SK-N-SH (cell line): ENCODE data around the gene NTSR2. TPM values are rescaled to one million over a fixed set of nuclear protein-coding genes. Genes with fewer than 3 reads are reported as not detected.

Source experiments
- CTCF ChIA-PET: fragments of 300-600, 350-600 bp; formaldehyde crosslinking; extraction: SDS; loops from one replicate; lab custom pipeline; 2021; lab: Yijun Ruan, JAX
- POLR2A ChIA-PET: fragments of 350-600 bp; sonication (Branson Sonifier 250); formaldehyde crosslinking; extraction: SDS; loops from one replicate; lab custom pipeline; 2020; ENCODE audit warnings: antibody characterized with exemption, inconsistent platforms; lab: Yijun Ruan, JAX
- DNase-seq: peaks from one replicate; pipeline ENCODE4 v3.0.0; 2012
- H2AFZ ChIP-seq: fragments of 200-600 bp; sonication (generic); 2 replicates; pipeline ENCODE4 v1.8.1; 2016; ENCODE audit warnings: antibody characterized with exemption, mild to moderate bottlenecking, low read depth
- H3F3A ChIP-seq: fragments of 200-600 bp; sonication (generic); replicated peaks from 2 replicates; pipeline ENCODE3; 2016; ENCODE audit warnings: antibody characterized with exemption, mild to moderate bottlenecking; ENCODE audit not compliant: insufficient read depth
- H3K27ac ChIP-seq, 2 experiments: fragments of 200-500 bp in 1 of 2; fragments of 200-600 bp in 1 of 2; sonication (Bioruptor generic) in 1 of 2; sonication (generic), shearing (Covaris generic) in 1 of 2; 2 replicates each; pipeline versions ENCODE4 v1.5.1 to v1.6.1; 2014 to 2016; ENCODE audit warnings: low read depth in 2 of 2, inconsistent platforms in 1 of 2, low read length in 1 of 2, mild to moderate bottlenecking in 1 of 2, mixed read lengths in 1 of 2
- H3K27me3 ChIP-seq: fragments of 200-600 bp; sonication (generic), shearing (Covaris generic); 2 replicates; pipeline ENCODE4 v1.6.1; 2016; ENCODE audit warnings: mixed run types; ENCODE audit not compliant: insufficient read depth
- H3K36me3 ChIP-seq, 2 experiments: fragments of 200-500 bp in 1 of 2; fragments of 200-600 bp in 1 of 2; sonication (Bioruptor generic) in 1 of 2; sonication (generic) in 1 of 2; replicated peaks in 1 of 2; 2 replicates each; pipeline versions ENCODE3 to v1.5.1; 2014 to 2016; ENCODE audit warnings: low read length in 1 of 2, mild to moderate bottlenecking in 1 of 2; ENCODE audit not compliant: insufficient read depth in 2 of 2, control insufficient read depth in 1 of 2
- H3K4me1 ChIP-seq, 2 experiments: fragments of 200-500 bp in 1 of 2; fragments of 200-600 bp in 1 of 2; sonication (Bioruptor generic) in 1 of 2; sonication (generic), shearing (Covaris generic) in 1 of 2; 2 replicates each; pipeline versions ENCODE4 v1.5.1 to v1.6.1; 2014 to 2016; ENCODE audit warnings: low read depth in 1 of 2, low read length in 1 of 2, mixed run types in 1 of 2; ENCODE audit not compliant: insufficient read depth in 2 of 2, control insufficient read depth in 1 of 2
- H3K4me2 ChIP-seq: fragments of 200-600 bp; sonication (generic), shearing (Covaris generic); 2 replicates; pipeline ENCODE4 v1.6.1; 2017; ENCODE audit warnings: mixed run types
- H3K4me3 ChIP-seq, 2 experiments: fragments of 200-500 bp in 1 of 2; fragments of 200-600 bp in 1 of 2; sonication (Bioruptor generic) in 1 of 2; sonication (generic), shearing (Covaris generic) in 1 of 2; 2 replicates each; pipeline versions ENCODE4 v1.5.1 to v1.8.1; 2014 to 2016; ENCODE audit warnings: low read depth in 2 of 2, inconsistent platforms in 1 of 2, low read length in 1 of 2, mild to moderate bottlenecking in 1 of 2, mixed read lengths in 1 of 2, moderate library complexity in 1 of 2
- H3K79me2 ChIP-seq: fragments of 200-600 bp; sonication (generic); 2 replicates; pipeline ENCODE4 v1.8.1; 2017; ENCODE audit warnings: mild to moderate bottlenecking; ENCODE audit not compliant: insufficient read depth
- H3K9ac ChIP-seq: fragments of 200-600 bp; sonication (generic); 2 replicates; pipeline ENCODE4 v1.6.1; 2017; ENCODE audit warnings: mixed run types
- H3K9me2 ChIP-seq: fragments of 200-600 bp; sonication (generic); 2 replicates; pipeline ENCODE4 v1.6.1; 2017; ENCODE audit warnings: mixed run types
- H3K9me3 ChIP-seq: fragments of 200-600 bp; sonication (generic); 2 replicates; pipeline ENCODE4 v1.6.1; 2017; ENCODE audit warnings: mixed run types, mild to moderate bottlenecking, moderate library complexity
- H4K20me1 ChIP-seq: fragments of 200-600 bp; sonication (generic); 2 replicates; pipeline ENCODE4 v1.6.1; 2017; ENCODE audit warnings: mild to moderate bottlenecking, mixed run types; ENCODE audit not compliant: insufficient read depth
- CHD2 ChIP-seq: fragments of 150-350 bp; IDR thresholded peaks from 2 replicates; pipeline ENCODE4 v1.6.1; 2018; ENCODE audit warnings: low read length; ENCODE audit not compliant: partially characterized antibody
- CTCF ChIP-seq: fragments of 200-600 bp; sonication (generic); IDR thresholded peaks from 2 replicates; pipeline ENCODE4 v1.6.1; 2017; ENCODE audit warnings: antibody characterized with exemption, mild to moderate bottlenecking, moderate library complexity
- ELF1 ChIP-seq: IDR thresholded peaks from 2 replicates; pipeline ENCODE4 v1.4.0; 2012
- EP300 ChIP-seq, 2 experiments: IDR thresholded peaks; 2 replicates each; pipeline versions ENCODE4 v1.4.0 to v1.6.1; 2012; ENCODE audit warnings: borderline replicate concordance in 1 of 2, low read depth in 1 of 2, low read length in 1 of 2
- EZH2phosphoT487 ChIP-seq: fragments of 200-600 bp; sonication (generic); IDR thresholded peaks from 2 replicates; pipeline ENCODE4 v1.6.1; 2017; ENCODE audit warnings: low read depth, mixed run types, mild to moderate bottlenecking, antibody characterized with exemption, moderate library complexity, borderline replicate concordance
- GABPA ChIP-seq: IDR thresholded peaks from 2 replicates; pipeline ENCODE4 v1.4.0; 2012; ENCODE audit warnings: low read depth, mild to moderate bottlenecking
- IRF3 ChIP-seq: fragments of 150-350 bp; IDR thresholded peaks from 2 replicates; pipeline ENCODE4 v1.6.1; 2016; ENCODE audit warnings: mild to moderate bottlenecking, low read depth, low read length
- JUND ChIP-seq: IDR thresholded peaks from 2 replicates; pipeline ENCODE4 v1.4.0; 2012
- MAX ChIP-seq: IDR thresholded peaks from 2 replicates; pipeline ENCODE4 v1.4.0; 2012; ENCODE audit warnings: low read depth
- NFIC ChIP-seq: IDR thresholded peaks from 2 replicates; pipeline ENCODE4 v1.4.0; 2012; ENCODE audit warnings: borderline replicate concordance
- POLR2AphosphoS5 ChIP-seq: IDR thresholded peaks from 2 replicates; pipeline ENCODE4 v1.6.1; 2012; ENCODE audit warnings: low read depth, low read length
- RAD21 ChIP-seq: IDR thresholded peaks from 2 replicates; pipeline ENCODE4 v1.6.1; 2012; ENCODE audit warnings: mild to moderate bottlenecking, low read length
- REST ChIP-seq: IDR thresholded peaks from 2 replicates; pipeline ENCODE4 v1.6.1; 2012; ENCODE audit warnings: mild to moderate bottlenecking, low read depth, low read length, moderate library complexity
- RXRA ChIP-seq: IDR thresholded peaks from 2 replicates; pipeline ENCODE4 v1.4.0; 2012; ENCODE audit warnings: low read depth, mild to moderate bottlenecking, borderline replicate concordance
- SIN3A ChIP-seq: IDR thresholded peaks from 2 replicates; pipeline ENCODE4 v1.6.1; 2012; ENCODE audit warnings: low read depth, mild to moderate bottlenecking, low read length, moderate library complexity, borderline replicate concordance
- SMC3 ChIP-seq: IDR thresholded peaks from 2 replicates; pipeline ENCODE4 v1.6.1; 2012; ENCODE audit warnings: low read depth, low read length, improper control_type of control experiment
- TAF1 ChIP-seq: IDR thresholded peaks from 2 replicates; pipeline ENCODE4 v1.6.1; 2012; ENCODE audit warnings: low read depth, mild to moderate bottlenecking, low read length, moderate library complexity, borderline replicate concordance
- TCF12 ChIP-seq: IDR thresholded peaks from 2 replicates; pipeline ENCODE4 v1.4.0; 2012
- TEAD4 ChIP-seq: IDR thresholded peaks from 2 replicates; pipeline ENCODE4 v1.4.0; 2012; ENCODE audit warnings: mild to moderate bottlenecking, borderline replicate concordance; ENCODE audit not compliant: insufficient read depth
- USF2 ChIP-seq: fragments of 150-350 bp; IDR thresholded peaks from 2 replicates; pipeline ENCODE4 v1.6.1; 2017; ENCODE audit warnings: antibody characterized with exemption, low read length, low read depth, borderline replicate concordance
- WGBS: methylation state at CpG from one replicate; pipeline ENCODE4 v1.1.6; 2017; ENCODE audit warnings: low lambda C conversion rate; 5-methylcytosine and 5-hydroxymethylcytosine counted together
- polyA plus RNA-seq, 3 experiments: library from polyadenylated mRNA; depleted of rRNA; stranded (reverse); fragments of >200 nt; gene quantifications; 2 replicates each; pipeline ENCODE4 v1.2.3, GENCODE V29; 2012

Gene NTSR2
- polyA plus RNA-seq, 1 of the 3 experiments (the other 2 are of a cell fraction): not detected

- peaks cover 0 to 19% of the 10 kb centered on the region in 2 experiments; a peak in 1 of 4 replicates for H3K4me1 ChIP-seq
- H3K79me2 ChIP-seq: no peaks in the 10 kb centered on the region
- H3K27me3 ChIP-seq: peaks cover 14% of the 10 kb centered on the region; the same call in 1 of the 2 replicates
- H3K4me3 ChIP-seq: no peak overlapping the region
- no peak overlapping the region for H3K9ac ChIP-seq
- H3K9me2 ChIP-seq: no peaks in the 10 kb centered on the region
- ChIA-PET CTCF (interaction anchor here (1.0 to 31.9 kb wide), 8 partner anchors 9 to 106 kb away, joined by 3 to 886 read pairs (median 28); partner anchors contain the start of genes LPIN1 and NTSR2), POLR2A (no interaction called here)
- H3K27ac ChIP-seq: no peak overlapping the region
- H3F3A ChIP-seq: no peaks in the 10 kb centered on the region
- no peak overlapping the region for H2AFZ ChIP-seq
- H3K4me2 ChIP-seq: no peak overlapping the region
- TF ChIP-seq NFIC (no peak), ELF1 (no peak), IRF3 (no peak), USF2 (no peak), EZH2phosphoT487 (no peak), TAF1 (no peak), SIN3A (no peak), TCF12 (no peak), RXRA (no peak), EP300 (IDR thresholded peaks at IDR 0.05; ENCODE audit: borderline replicate concordance in 1 of 2, low read depth in 1 of 2, low read length in 1 of 2) (no peak), GABPA (no peak), CHD2 (no peak)
- no peak for DNase-seq
- no peaks in the 10 kb centered on the region for H4K20me1 ChIP-seq
- WGBS: 73% methylated on average over 7 of the region's 7 CpGs
- H3K36me3 ChIP-seq: no peaks in the 10 kb centered on the region
- H3K9me3 ChIP-seq: no peaks in the 10 kb centered on the region
Observed at GRCh38 chr2:11679016-11679415, 9.0 kb upstream of the NTSR2 start.

- Histone ChIP-seq H4K20me1 (no peaks in the 10 kb centered on the region), H3K79me2 (no peaks in the 10 kb centered on the region), H3K4me2 (no peak overlapping the region), H3K9ac (no peak overlapping the region), H3K9me3 (no peaks in the 10 kb centered on the region), H3K36me3 (no peaks in the 10 kb centered on the region), H3K27ac (no peak overlapping the region), H3F3A (no peaks in the 10 kb centered on the region), H2AFZ (no peak overlapping the region), H3K9me2 (no peaks in the 10 kb centered on the region), H3K4me1 (peaks cover 0 to 19% of the 10 kb centered on the region in 2 experiments; a peak in 1 of 4 replicates), H3K4me3 (no peak overlapping the region), H3K27me3 (peaks cover 8% of the 10 kb centered on the region; the same call in 1 of the 2 replicates)
- 66% methylated on average over 9 of the region's 14 CpGs for WGBS
- DNase-seq: no peak
- ChIA-PET CTCF (interaction anchor here (1.6 to 31.9 kb wide), 5 partner anchors 8 to 106 kb away, joined by 5 to 886 read pairs (median 157); partner anchors contain the start of genes LPIN1 and NTSR2), POLR2A (no interaction called here)
- TF ChIP-seq CTCF (no peak), SMC3 (no peak), MAX (no peak), RAD21 (no peak), POLR2AphosphoS5 (no peak), JUND (no peak), TEAD4 (no peak), REST (no peak)
Observed at GRCh38 chr2:11678306-11678960, 8.4 kb upstream of the NTSR2 start.
